ENCODE data around the gene PAK4.

Gene PAK4

DNA sequence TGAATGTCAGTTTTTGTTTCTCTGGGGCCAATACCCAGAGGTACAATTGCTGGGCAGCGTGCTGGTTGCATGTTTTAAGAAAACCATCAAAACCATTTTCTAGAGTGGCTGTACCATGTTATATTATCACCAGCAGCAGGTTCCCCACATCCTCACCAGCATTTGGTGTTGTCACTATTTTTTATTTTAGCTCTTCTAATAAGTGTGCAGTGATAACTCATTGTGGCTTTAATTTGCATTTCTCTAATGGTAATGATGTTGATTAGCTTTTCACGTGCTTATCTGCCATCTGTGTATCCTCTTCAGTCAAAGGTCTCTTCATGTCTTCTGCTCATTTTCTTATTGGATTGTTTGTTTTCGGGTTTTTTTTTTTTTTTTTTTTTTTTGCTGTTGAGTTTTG lies 21.9 kb downstream of the PAK4 start:
- DNase-seq: no peak

DNA sequence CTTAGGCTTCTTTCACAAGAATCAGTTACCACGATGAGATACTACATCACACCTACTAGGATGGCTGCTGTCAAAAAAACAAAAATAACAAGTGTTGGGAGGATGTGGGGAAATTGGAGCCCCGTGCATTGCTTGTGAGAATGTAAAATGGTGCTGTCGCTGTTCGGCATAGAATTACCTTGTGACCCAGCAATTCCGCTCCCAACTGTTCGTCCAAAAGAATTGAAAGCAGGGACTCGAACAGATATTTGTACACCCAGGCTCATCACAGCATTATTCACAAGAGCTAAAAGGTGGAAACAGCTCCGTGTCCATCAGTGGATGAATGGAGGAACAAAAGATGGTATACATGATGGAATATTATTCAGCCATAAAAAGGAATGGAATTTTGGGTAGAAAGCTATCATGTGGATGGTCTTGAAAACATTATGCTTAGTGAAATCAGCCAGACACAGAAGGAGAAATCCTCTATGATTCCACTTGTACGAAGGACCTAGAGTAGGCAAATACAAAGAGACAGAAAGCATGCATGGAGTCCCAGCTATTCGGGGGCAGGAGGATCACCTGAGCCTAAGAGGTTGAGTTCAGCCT lies 23.4 kb downstream of the PAK4 start:
- DNase-seq: no peak

DNA sequence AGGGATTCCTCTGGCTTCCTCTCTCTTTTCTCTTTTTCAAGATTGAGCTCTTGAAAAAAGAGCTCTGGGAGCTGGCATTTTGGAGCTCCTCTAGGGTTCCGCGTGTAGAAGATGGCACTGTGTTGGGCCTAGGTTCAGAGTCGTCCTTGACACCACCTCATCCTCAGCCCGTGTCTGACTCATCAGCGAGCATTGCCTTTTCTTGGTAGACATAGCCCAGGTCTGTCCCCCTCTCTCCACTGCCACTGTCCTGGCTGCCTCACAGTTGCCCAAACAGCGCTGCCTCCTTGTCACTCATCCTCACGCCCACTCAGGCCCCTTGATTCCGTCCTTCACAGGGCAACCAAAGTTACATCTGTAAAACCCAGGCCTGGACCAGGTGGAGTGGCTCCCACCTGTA lies 24.6 kb downstream of the PAK4 start:
- DNase-seq: no peak

DNA sequence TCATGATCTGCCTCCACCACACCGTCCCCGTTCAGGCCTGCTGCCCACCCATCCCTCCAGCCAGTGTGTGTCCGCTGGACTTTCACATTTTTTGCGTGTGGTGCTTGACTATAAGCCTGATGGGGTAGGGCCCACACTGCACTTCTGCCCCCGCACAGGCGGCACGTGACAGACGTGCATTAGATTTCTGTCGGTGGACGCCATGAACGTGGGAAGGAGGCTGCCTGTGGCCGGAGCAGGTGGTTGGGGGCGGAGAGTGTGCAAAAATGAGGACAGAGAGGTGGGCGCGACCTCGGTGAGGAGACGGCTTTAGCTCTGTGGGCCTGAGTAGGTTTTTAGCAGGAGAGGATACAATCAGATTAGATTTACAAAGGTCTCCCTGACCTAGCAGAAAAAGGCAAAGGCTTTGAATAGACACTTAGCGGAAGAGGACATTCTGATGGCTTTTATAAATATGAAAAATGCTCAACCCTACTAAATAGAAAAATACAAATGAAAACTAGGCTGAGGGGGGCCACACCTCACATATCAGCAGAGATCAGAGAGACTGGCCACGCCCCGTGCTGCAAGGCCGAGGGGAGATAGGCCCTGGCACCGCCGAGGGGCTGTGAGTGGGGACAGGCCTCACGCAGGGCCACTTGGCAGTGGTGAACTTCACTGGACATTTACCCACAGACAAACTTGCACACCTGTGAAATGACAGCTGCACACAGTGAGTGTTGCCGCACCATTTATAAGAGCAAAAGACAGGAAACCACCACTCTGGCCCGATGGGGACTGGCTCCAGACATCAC lies 25.4 kb downstream of the PAK4 start:
- DNase-seq: no peak

DNA sequence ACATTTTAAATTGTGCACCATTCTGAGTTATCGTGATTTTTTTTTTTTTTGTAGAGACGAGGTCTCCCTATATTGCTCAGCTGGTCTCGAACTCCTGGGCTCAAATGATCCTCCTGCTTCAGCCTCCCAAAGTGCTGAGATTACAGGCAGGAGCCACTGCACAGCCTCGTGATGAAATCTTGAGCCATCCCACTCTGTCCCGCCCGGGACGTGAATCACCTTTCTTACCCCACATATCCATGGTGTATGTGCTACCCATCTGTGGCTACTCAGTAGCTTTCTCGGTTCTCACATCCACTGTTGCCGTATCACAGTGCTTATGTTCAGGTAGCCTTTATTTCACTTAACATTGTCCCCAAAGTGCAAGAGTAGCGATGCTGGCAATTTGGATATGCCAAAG lies 26.5 kb downstream of the PAK4 start:
- DNase-seq: no peak

DNA sequence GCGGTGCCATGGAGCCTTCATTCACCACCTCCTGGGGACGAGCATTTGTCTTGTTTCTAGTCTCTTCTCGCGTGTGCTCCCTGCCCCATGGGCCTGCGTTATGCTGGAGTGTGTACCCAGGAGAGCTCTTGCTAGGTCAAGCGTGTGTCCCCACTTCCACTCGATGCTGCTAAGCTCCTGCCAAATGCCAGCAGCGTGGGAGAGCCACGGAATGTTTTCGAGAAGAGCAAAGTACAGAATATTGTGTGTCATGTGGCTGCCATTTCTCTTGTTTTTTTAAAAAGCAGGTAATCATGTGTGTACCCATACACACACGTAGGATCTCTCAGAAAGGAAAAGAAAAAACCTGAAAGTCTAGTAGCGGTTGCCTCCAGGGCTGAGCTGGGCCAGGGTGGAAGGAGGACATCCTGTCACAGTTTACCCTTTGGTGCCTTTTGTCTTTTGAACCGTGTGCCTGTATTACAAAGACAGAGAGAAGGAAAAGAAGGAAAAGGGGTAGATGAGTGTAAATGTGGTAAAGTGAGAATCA lies 28.6 kb downstream of the PAK4 start:
- DNase-seq: no peak

DNA sequence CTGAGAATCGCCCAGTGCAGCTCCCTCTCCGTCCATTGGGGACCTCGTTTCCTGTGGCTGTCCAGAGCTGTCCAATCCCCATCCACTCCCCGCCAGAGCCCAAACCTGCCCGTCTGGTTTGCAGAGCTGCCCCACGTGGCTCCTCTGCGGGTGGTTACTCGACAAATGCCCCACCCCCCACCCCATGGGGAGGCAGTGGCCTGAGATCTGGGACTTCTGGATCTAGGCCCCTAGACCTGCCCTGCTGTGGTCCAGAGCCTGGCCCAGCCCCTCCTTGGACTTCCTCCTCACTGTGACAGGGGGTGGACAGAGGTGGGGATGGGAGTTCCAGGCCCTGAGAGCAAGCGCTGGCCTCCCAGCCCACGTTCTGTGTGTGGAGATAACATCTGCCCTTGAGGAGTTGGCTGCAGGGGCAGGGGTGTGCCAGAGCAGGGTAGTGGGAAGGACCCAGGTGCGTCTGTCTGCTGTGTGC lies 29.1 kb downstream of the PAK4 start:
- DNase-seq: peak; percentile 60

DNA sequence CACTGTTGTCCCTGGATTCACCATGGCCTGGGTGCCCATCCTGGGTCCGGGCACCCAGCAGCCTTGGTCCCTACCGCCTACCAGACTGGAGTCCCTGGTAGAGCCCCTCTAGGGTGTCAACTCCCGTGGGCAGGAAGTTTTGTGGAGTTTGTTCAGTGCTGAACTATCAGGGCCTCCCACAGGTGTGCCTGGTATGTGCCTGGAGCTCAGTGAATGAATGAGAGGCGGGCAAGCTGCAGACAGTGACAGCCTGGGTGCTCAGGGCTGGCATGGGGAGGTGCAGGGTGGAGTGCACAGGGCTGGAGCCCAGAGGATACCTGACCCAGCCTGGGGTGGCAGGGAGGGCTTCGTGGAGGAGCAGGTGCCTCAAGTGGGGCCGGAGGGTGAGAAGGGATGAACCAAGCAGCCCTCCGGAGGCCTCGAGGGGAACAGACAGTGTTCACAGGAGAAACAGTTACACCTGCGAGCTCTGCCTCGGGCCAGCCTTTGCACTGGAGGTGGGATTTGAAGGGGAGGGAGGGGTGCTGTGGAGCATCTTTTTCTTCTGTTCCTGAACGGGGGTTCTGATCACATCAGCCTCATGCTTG lies 29.6 kb downstream of the PAK4 start:
- no peak for DNase-seq

DNA sequence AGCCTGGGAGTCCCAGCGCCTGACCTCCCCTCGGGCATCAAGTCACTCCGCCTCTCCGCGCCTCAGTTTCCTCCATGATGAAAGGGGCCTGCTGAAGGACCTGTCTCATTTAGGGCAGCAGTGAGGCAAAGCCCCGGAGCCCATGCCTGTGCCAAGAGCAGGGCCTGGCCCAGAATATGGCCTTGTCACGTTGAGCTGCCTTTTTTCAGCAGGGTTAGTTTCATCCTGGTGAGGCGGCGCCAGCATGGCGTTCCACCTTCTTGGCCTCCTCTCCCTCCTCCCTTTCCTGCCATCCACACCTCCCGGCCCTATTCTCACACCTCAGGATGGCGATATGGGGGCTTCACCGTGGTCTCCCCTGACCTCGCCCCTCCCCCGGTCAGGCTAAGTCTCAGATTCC lies 30.2 kb downstream of the PAK4 start:
- DNase-seq: no peak

DNA sequence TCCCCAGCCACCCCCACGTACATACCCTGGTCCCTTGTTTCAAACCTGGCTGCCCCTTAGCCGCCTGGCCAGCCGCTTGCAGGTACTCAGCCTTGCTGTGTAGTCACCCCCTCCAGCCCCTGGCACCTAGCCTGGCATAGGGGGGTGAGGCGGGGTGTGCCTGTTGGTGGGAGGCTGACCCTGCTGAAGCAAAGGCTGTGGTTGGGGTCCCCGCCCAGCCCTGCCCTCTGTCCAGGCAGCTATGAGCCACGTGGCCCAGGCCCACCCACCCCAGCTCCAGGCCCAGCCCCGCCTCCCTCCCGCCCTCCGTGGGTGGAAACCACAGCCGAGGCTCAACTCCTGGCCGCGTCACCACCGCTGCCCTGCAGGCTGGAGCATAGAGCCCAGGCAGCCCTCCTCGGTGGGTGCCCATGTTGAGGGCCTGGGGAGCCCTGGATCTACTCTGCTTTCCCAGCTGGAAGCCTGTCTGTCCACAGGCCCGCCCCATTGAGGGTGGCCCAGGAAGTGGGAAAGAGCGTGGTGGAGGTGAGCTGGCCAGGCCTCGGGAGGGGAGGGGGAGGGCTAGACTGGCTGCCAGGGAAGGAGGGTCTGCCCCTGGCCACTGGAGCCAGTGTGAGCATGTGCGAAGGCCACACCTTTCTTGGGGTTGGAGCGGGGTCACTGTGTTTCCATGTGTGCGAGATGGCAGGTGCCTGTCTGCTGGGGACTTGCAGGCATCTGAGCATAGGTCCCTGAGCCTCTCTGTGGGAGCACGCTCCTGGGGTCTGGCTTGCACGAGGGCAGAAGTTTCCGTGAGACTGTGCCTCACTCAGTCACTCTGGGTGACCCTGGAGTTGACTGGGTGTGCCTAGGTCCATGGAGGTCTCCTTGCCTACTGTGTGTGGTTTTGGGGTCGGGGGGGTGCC lies 31.0 kb downstream of the PAK4 start:
- DNase-seq: no peak

DNA sequence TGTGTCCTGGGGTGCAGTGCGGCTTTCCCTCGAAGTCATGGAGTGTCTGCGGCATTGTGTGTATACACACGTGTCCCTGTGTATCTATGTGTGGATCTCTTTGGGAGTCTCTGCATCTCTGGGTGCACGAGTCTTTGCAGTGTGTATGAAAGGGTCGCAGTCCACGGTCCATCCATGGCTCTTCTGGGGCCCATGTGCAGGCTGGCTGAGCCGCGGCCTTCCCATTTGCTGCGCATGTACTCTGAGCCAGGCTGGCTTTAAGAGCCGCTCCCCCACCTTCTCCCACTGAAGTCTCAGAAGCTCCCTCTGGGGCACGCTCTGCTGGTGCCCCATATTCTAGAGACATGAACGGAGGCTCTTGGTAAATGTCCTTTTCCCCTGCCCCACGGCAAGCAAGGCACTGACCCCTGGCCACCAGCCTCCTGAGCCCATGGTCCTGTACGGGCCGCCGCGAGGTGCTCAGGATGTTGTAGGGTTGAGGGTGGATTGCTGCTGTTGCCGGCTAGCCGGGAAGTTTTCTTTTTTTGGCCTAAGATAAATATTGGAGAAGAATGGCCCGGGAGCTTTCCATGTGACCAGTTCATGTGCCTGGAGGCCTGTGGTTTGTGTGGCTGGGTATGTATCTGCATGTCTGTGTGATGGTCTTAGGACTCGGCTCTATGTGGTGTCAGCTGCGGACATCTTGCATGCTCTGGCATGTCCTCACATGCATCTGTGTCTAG lies 31.9 kb downstream of the PAK4 start:
- no peak for DNase-seq

DNA sequence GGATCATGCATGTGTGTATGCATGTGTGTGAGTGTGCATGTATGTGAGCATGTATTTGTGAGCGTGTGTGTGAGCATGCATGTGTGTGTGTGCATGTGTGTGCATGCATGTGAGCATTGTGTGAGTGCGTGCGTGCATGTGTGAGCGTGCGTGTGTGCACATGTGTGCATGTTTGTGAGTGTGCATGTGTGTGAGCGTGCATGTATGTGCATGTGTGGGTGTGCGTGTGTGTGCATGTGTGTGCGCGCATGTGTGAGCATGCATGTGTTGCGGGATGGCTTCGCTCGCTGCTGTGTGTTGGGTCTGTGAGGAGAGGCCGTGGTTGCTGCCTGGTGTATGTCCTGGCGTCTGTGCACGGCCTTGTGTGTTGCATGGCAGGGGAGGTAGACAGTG lies 32.4 kb downstream of the PAK4 start:
- no peak for DNase-seq

DNA sequence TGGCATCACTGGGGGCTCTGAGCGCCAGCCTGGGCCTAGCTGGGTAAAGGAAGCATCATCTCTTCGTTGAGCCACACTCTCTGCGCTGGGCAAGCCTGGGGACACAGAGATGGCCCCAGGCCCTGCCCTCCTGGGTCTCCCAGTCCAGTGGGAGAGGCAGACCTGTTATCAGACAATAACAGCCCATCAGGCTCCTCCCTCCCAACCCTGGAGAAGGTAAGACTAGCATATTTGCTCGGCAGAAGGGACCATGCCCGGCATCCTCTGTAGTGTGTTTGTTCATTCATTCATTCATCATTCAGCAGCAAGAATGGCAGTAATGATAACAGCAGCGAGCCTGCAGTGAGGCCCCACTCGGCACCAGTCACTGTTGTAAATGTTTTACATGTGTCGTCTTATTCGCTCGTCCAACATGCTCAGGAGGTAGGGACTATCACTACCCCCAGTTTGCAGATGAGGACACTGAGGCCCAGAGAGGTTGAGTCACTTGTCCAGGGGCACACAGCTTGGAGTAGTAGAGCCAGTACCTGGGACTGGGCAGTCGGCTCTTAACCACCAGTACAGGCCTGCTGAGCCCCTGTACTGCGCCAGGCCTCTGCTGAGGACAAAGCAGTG lies 33.2 kb downstream of the PAK4 start:
- no peak for DNase-seq

DNA sequence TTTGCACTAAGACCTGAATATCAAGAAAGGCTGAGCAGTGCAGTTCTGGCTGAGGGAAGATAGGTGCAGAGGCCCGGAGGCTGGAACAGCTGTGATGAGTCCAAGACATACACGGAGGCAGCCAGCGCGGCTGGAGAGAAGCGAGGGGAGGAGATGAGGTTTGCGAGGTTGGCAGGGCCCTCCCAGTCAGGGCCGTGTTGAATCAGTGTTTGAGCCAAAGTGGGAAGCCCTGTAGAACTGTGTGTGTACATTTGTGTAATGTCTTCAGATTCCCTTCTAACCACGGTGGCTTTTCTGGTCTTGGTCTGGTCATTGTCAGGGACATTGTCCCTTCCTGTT lies 34.9 kb downstream of the PAK4 start:
- DNase-seq: no peak

DNA sequence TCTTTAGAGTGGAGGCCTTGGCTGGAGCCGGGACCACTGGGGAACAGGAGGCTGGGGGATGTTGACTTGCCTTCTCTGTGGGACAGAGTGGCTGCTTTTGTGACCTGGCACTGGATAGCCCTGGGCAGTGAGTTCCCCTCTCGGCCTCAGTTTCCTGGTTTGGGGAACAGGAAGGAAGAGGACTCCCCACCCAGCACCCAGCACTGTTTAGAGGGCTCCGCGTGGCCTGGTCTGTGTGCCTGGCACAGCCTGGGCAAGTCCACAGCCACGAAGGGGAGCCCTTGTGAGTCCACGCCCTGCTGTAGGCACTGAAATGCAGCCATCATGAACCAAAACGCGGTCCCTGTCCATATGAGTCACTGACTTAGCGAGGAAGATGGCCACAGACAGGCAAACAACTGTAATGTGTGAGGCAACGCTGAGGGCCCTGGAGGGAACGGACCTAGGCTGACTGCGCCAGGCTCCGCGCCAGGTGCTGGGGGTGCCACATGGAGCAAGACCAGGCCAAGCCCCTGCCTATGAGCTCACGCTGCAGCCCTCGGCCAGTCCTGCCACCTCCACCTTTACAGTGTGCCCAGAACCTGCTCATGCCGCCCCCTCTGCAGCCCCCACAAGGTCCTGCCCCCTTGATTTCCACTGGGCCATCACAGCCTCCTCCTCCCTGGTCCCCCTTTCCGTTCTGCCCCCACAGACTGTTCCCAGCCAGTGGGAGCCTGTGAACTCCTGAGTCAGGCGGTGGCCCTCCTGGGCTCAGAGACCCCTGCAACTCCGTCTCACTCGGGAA lies 35.5 kb downstream of the PAK4 start:
- DNase-seq: no peak

DNA sequence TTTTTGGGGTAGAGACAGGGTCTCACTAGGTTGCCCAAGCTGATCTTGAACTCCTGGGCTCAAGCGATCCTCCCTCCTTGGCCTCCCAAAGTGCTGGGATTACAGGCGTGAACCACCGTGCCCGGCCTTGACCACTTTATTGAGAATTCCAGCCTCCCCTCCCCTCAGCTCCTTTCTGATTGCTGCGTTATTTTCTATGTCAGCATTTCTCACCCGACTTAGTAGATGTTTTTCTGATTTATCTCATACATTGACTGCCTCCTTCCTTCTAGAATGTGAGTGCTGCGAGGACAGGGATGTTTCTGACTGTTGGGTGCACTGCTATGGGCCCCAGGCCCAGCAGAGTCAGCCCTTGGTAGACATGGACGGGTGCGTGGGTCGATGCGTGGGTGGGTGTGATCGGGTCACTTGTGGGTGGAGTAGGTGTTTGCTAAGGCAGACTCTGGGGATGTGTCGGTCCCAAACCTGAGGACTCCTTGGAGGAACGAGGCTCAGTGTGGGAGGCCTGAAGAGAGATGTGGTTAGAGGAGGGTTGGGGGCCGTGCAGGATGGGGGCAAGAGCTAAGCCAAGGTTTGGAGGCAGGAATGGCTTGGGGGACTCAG lies 37.0 kb downstream of the PAK4 start:
- no peak for DNase-seq

DNA sequence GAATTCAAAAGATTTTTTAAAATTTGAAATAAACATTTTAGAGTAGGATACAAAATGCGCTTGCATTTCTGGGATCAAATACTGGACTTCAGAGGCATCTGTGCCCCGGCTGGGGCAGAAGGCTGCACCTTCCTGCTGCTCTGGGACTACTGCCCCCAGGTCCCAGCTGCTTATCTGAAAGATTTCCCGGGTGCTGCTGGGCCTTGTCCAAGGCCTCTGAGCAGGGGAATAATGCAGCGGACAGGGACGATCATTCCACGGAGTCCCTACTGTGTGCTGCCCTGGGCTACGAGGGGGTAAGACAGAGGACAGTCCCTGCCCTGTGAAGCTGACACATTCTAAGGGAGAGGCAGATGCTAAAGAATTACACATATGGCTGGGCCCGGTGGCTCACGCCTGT lies 38.0 kb downstream of the PAK4 start:
- DNase-seq: no peak

DNA sequence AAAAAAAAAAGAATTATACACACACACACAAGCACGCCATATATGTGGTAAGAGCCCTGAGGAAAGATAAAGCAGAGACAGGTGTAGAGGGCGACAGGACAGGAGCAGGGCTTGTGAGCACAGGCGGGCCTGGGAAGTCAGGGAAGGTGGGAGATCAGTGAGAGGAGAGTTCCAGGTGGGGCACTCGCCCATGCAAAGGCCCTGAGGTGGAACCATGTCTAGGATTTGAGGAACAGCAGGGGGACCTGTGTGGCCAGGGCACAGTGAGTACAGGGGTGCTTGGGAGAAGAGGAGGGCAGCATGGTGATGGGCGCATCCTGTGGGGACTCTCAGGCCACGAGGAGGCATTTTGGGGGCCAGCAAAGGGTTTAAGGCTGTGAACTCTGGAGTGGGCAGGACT lies 38.7 kb downstream of the PAK4 start:
- DNase-seq: no peak

DNA sequence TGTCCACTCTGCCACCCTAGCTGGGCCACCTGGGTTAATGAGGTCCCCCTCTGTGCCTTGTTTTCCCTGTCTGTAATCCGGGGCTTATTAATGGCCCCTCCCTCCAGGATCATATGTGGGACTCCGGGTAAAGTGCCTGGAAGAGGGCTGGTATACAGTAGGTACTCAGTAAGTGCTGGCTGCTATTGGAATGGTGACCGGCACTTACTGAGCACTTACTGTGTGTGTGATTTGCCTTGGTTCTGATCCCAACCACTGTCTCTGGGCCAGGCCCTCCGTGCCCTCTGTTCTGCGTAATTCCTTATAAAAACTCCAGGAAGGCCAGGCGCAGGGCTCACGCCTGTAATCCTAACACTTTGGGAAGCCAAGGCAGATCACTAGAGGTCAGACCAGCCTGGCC lies 40.3 kb downstream of the PAK4 start:
- DNase-seq: no peak

DNA sequence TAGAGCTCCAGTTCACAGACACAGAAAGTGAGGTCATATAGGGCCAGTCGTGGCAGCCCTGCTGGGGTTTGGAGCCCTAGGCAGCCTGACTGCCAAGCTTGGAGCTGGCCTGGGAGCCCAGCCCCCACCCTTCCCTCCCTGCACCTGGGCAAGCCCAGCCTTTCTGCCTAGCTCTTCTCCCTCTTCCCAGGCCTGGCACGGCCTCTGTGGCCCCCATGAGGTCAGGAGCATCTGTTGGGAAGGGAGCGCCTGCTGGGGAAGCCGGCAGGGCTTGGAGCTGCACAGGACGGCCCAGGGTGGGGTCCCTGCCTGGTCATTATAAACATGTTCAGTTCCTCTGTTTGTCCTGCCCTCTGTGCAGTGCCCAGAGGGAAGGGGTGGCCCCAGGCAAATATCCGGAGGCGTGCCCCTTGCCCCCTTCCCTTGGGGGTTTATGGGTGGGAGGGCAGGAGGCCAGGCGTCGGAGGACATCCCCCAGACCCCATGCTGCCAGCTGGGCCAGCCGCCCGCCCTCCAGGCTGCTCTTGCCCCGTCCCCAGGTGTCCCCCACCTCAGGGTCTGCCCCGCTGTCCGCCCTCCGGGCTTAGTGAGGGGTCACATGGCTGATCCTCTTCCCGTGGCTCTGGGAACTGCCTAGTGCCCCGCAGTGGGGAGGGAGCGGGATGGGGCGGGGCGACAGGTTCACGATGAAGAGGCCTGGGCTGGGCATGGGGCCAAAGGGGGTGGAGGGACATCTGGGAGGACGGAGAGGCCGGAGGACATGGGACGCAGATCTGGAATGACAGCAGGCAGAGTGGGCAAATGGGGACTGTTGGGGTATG lies 41.2 kb downstream of the PAK4 start:
- no peak for DNase-seq
